HG03159 (cell line): ENCODE measurements around the gene C12orf57.

ENCODE experiments used
- ATAC-seq: cut with Tn5 transposase; IDR thresholded peaks from one replicate; pipeline ENCODE4 v1.9.1; 2021; ENCODE audit warnings: mild to moderate bottlenecking, moderate library complexity; ENCODE audit not compliant: unreplicated experiment

C12orf57 gene

DNA sequence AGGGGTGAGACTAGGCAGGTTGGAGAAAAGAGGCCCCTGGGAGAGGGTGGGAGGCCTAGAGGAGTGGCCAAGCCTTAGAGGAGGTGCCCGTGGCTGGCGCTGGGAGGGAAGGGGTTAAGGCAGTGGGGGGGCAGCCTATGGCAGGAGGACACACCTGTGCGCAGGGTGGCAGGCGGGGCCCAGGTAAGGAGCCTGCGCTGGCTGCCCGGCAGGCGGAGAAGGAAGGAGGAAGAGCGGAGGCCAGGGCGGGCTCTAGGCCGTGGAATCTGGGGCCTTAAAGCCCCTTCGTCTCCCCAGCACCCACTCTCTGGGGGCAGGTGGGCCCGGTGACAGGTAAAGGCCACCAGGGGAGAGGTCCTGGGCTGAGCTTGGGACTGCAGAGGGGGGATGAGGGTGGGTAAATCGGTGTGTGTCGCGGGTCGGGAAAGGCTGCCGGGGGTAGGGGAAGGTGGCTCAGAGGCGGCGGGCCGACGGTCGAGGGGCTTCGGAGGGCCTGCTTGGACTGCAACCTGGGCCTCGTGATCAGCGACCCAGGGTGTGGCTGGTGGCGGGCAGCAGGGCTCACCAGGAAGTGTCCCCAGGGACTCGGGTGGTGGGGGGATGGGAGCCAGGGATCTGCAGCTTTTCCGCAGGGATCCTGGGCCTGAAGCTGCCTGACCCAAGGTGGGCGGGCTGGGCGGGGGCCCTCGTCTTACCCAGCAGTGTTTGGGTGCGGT is 19.4 kb downstream of the C12orf57 start:
- ATAC-seq = no peak

DNA sequence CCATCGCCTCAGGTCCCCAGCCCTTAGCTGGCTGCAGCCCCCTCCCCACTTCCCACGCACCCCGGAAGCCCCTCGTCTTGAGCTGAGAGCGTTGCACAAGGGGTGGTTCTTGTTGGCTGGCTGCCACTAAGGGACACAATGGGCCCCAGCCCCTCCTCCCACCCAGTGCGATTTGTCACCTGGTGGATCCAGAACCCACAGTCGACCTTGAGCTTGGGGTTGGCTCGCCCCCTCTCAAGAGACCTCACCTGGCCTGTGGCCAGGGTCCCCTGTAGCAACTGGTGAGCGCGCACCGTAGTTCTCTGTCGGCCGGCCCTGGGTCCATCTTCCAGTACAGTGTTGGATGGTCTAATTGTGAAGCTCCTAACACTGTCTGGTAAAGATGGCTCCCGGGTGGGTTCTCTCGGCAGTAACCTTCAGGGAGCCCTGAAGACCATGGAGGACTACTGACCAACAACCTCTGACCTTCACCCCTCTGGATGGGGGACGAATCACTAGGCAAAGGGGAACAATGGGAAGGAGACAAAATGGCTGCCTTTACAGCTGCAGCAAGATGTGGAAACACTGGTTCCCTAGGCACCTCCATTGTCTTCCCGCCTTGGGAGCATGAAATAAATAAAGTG is 20.1 kb downstream of the C12orf57 start:
- no peak for ATAC-seq

DNA sequence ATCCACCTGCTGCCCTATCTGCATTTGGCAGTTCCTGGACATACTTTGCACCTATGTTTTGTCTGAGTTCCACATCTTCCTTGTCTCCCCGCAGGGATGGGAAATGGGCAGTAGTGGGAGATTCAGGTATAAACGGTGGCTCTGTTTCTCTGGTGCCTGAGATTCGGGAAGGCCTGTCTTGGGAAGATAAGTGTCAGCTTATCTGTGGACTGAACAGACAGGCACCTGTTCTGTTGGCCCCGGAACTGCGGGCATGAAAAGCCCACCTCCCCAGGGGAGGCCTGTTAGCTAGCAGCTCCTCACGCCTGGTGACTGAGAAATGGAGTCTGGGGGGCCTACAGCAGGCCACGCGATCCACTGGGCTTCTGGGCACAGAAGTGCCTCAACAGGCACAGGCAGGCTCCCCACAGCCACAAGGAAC is 20.8 kb downstream of the C12orf57 start:
- no peak for ATAC-seq

DNA sequence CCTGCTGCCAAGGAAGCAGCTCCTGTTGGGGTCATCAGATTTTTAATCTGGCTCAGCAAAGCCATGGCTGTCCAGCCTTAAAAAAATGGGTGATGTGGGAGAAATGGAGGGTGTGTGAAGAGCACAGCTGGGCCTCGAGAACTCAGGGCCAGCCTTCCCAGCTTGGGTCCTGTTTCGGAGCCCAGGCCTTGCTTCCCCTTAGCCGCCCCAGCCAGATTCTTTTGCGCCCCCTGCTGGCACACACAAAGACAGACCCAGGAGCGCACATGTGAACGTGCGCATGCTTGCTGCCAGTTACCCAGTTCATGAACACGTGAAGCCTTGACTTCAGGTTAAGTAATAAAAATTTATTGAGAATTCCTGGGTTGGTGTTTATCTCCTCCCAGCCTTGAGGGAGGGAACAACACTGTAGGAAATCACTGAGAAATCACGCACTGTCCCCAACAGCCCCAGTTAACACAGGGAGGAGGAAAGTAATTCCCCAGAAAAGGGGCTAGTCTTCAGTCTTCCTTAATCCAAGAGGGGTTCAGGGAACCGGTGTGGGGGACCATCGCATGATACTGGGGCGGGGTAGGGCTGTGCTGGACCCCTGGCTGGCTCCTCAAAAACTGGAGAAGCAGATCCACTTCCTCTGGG is 21.3 kb downstream of the C12orf57 start:
- peak; percentile 37 for ATAC-seq

DNA sequence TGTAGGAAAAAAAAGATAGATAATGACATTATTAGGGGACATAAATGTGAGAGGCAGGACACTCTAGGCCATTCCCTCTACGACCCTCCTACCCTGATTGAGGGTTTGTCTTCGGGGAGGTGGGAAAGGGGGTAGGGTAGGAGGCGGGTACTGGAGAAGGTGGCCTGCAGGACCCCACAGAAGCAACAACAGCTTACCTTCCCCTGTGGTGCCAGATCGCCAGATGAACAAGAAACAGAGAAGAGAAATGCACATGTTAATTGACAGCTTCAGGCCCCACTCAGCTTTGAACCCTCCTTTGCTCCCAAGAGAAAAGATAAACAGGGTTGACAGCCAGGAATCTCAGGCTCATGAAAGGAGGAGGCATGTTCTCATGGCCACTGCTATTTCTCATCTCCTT is 21.9 kb downstream of the C12orf57 start:
- no peak for ATAC-seq

DNA sequence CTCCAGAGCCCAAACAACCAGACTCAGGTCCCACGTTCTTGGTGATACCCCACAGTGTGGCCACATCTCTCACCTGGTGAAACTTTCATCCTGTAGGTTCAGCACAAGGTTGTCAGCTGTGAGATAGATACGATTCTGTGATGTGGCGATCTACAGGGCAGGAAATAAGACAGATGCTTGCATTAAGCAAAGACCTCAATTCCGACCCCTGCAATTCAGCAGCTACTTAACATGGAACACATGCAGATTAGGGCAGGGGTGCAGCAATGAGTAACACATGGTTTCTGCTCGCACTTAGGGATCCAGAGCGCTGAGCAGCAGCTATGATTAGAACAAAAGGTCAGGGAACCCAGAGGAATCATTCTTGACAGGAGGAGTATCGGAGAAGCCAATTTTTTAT is 22.5 kb downstream of the C12orf57 start:
- ATAC-seq = no peak

DNA sequence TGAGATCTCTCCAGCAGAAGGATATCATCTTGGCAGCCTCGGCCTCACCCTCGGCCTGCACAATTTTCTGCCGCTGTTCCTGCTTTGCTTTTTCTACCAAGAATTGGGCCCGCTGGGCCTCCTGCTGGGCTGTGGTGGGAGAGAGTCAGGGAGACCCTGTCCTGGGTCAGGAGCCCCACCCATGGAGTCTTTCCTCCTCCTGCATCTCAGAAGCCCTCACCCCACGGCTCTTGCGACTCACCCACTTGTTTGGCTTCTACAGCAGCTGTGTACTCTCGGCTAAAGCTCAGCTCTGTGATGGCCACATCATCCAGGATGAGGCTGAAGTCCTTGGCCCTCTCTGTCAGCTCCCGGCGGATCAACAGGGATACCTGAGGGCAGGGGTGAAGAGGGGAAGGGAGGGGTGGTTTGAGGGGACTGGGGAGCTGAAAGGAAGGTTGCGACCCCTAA is 23.9 kb downstream of the C12orf57 start:
- no peak for ATAC-seq

DNA sequence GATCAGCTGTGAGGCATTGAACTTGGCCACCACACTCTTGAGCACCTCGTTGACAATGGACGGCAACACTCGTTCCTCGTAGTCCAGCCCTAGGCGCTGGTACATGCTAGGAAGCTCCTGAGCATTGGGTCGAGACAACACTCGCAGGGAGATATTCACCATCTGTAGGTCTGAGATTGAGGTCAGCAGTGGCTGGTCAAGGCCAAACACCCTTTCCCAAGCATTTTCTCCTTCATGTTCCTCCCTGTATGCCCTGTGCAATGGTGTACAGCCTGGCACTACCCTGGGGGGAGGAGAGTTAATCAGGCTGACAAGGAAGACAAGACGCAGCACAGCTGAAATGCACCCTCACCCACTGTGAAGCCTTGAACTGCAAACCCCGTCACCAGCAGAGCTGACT is 24.6 kb downstream of the C12orf57 start:
- no peak for ATAC-seq

DNA sequence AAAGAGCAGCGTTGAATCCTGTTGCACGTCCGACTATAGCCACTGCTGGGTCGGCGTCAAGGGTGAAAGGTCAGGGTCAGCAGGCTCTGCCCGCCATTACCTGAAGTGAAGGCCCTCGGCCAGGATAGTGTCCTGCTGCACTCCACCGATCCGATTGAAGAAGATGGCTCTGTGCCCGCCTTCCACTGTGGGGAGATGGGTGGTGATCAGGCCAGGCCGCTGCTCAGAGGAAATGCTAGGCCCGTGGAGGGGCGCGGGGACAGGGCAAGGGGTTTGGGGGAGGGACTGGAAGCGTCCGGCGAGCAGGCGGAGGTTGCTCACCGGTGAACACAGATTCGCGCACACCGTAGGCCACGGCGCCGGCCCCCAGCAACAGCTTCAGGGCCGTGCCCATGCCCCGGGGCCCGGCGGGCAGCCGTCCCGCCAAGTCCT is 26.3 kb downstream of the C12orf57 start:
- ATAC-seq = peak; percentile 17

DNA sequence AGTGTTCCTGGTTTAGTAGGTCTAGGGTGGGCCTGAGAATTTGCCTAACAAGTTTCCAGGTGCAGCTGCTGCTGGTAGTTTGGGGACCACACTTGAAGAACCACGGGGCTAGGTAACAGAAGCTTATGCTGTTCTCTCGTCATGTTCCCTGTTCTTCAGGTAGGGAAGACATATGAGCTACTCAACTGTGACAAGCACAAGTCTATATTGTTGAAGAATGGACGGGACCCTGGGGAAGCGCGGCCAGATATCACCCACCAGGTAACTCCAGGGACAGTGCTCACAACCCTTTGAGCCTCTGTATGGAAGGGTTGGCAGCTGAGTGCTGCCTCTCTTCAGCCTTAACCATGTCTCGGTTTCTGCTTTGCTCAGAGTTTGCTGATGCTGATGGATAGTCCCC is 30.4 kb downstream of the C12orf57 start:
- ATAC-seq = no peak

DNA sequence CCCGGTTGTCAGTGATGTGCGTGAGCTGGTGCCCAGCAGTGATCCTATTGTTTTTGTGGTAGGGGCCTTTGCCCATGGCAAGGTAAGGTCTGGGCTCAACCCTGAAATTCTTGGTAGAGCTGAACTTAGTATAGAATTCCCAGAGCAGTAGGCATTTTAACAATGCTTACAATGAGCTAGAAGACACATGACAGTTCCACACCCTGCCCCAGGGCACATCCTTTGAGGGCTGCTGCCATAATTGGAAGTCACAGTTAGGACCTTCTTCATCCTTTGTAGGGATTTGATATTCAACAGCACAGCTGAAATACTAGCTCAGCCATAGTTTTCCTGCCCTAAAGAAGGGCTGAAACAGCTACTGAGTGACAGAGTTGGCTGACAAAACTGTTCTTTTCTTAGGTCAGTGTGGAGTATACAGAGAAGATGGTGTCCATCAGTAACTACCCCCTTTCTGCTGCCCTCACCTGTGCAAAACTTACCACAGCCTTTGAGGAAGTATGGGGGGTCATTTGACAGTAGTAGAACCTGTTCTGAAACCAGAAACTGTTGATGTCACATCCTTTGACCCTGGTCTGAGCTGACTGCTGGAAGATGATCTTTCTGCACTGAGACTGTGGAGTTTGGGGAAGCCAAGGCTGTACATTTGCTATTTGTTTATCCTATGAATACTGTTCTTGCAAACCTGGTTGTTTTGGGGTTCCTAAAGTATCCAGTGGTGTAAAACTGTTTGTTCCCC is 31.6 kb downstream of the C12orf57 start:
- no peak for ATAC-seq

DNA sequence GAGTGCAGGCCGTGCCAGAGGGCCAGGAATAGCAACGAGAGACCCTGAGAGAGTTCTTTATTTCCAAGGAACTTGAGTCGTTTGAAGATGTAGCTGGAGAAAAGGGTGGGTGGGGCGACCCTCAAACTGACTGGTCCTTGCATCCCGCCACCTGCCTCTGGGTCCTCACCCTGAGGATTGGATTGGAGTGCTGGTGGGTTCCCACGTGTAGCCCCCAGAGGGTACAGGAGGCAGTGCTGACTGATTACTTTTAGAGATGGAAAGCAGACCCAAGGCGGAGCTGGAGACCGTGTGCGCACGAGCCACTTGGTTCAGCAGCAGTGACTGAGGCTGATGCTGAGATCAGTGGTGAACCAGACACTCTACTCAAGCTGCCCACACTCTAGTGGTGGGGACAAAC is 33.8 kb downstream of the C12orf57 start:
- ATAC-seq = no peak

DNA sequence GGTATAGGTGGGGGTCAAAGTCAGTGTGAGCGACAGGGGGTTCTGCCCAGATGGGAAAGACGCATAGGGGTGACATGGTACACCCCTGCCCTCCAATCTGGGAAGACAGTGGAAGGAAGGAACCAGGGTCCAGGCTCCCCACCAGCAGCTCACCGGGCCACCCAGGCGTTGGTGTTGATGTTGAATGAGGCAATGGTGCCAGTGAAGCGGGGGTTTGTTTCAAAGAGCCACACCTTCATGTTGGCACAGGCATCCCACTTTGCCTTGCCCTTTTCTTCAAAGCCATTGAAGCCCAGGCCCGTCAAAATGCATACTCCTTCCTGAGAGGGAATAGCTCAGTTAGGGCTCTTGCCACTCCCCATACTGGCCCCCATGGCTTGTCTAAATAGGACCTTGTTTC is 34.4 kb downstream of the C12orf57 start:
- no peak for ATAC-seq

DNA sequence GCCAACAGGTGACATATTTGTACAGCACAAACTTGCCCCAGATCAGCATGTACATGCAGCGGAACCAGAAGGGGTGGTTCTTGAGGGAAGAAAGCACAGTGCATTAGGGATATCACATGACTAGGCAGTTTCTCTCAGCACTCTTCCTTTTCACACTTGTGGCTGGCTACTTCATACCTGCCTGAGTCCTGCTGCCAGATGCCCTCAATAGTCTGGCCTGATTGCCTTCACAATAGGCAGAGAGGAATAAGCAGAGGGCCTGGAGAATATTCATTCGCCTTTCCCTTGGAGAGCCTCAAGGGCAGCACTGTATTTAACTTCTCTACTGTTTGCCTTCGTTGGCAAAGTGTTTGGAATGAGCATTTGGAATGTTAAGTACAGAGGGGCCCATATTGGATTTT is 34.8 kb downstream of the C12orf57 start:
- ATAC-seq = no peak

DNA sequence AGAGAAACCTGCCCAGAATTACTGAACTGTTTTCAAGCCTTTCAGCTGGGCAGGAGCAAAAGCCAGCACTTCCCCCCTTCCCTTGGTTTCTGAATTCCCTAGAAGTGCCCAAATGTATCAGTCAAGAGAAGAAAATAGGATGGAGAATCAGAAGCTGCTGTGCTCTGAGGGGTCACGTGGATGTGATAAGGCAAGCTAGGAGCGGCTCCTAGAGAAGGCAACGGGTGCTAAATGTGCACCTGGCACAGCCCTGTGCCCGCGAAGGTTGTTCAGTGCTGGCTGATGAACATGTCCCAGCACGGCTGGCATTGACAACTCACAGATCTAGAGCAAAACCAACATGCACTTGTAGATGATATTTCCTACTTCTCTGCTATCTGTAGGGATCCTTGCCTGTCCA is 35.2 kb downstream of the C12orf57 start:
- ATAC-seq = no peak

DNA sequence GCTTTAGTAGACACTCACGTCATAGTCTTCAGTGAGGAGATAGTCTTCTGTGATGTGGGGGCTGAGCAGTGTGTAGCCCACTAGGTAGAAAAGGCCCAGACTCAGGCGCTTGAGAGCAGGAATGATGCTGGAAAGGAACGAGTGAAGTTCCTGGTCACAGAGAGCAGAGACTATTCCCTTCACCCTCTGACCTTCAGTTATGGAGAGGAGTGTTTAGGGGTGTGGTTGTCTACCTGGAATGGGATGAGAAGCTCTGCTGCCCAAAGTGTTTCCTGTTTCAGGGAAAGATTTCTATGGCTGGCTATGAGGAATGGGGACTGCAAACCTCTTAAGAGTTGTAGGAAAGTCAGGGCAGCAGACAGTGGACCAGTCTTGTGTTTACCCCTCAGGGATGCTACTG is 35.6 kb downstream of the C12orf57 start:
- no peak for ATAC-seq

DNA sequence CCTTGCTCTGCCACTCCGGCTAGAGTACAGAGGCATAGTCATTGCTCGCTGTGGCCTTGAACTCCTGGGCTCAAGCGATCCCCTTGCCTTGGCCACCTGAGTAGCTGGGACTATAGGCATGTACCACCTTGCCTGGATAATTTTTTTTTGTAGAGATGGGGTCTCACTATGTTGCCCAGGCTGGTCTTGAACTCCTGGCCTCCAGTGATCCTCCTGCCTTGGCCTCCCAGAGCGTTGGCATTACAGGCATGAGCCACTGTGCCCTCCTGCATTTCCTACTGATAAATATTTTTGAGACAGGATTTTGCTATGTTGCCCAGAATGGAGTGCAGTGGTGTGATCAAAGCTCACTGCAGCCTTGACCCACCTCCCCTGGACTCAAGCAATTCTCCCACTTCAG is 36.3 kb downstream of the C12orf57 start:
- ATAC-seq = no peak

DNA sequence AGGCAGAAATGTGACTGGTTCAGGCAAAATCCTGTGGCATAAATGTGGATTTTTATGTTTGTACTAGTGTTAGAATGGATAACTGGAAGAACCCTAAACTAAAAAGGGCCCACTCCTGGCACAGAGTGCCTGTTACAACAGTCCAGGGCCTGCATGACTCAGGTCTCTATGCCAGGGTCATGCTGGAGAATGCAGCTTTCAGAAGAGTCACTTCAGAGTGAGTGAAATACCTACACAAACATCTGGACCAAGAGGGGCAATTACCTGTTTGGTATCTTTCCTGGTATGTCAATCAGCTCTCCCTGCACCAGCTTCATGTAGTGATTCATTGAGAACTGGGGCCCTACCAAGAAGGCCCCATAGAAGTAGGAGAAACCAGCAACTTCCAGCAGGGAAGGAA is 36.9 kb downstream of the C12orf57 start:
- ATAC-seq = no peak

DNA sequence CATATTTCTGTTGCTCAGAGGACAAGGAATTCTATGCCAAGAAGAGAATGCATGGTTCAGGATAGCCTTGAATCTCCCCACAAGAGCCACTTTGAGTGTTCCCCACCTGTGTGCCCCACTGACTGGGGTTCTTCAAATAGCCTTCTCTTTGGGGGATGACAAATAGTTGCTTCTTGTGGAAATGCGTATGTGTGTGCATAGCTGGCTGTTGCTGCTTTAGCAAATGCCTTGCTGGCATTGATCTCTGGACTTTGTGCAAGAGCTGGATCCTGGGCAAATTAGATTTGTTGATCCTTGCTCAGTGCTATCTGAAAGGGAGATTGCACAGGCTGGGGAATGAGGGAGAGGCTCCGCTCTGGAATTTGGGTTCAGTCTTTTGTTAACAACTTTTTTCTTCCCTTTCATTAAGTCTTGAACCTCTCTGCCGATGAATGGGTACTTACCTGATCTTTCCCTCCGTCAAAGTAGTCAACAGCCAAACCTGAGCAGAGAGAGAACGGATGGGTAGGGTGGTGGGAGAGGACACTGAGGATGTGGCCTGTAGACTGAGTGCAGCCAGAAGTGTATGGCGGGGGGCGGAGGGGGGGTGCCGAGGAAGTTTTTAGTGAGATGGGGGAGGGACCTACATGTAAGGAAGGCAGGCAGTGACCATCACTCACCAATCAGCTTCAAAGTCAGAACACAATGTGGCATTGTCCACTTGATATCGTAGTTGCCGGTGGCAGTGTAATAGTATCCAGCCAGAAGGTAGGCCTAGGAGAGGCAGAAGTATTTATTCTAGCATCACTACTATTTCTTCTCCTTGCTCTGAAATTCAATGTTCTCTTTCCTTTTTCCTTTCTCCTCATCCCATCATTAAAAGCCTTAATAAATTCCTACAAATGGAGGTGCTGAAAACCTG is 37.6 kb downstream of the C12orf57 start:
- ATAC-seq = no peak

DNA sequence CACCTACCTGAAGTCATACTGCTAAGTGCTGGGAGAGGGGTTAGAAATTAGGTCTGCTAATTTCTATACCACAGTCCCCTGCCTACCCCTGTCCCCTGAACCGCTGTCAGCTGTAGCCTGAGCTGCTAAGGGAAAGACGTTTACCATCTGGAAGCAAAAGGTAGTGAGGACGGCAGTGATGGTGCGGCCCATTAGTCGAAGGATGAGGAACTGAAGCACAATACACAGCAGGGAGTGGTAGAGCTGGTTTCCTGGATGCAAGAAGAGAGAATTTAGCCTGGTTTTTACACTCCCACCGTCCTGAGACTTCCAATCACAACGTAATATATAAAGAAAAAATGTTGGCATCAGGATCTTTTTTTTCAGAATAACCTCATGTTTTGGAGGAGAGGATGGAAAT is 38.7 kb downstream of the C12orf57 start:
- ATAC-seq = no peak
